Mesothelial cell of epicardium (in vitro differentiated cells): ENCODE data around the gene CTDP1. TPM values are rescaled to one million over a fixed set of nuclear protein-coding genes. Genes with fewer than 3 reads are reported as not detected.

Experiments
- DNase-seq, 2 experiments: peaks; one replicate each; pipeline ENCODE4 v3.0.0; 2021; ENCODE audit warnings: low spot score in 2 of 2; ENCODE audit not compliant: unreplicated experiment in 2 of 2
- H3K27ac Mint-ChIP-seq: 2 replicates; pipeline ENCODE4 v1.8.0; 2021; ENCODE audit warnings: mixed read lengths
- H3K27me3 Mint-ChIP-seq: 2 replicates; pipeline ENCODE4 v1.8.0; 2021; ENCODE audit warnings: low read depth, mixed read lengths
- H3K36me3 Mint-ChIP-seq: 2 replicates; pipeline ENCODE4 v1.8.0; 2021; ENCODE audit warnings: mixed read lengths
- H3K4me1 Mint-ChIP-seq: 2 replicates; pipeline ENCODE4 v1.8.0; 2021; ENCODE audit warnings: mixed read lengths
- H3K4me3 Mint-ChIP-seq: 2 replicates; pipeline ENCODE4 v1.8.0; 2021; ENCODE audit warnings: mild to moderate bottlenecking, moderate library complexity, mixed read lengths
- H3K9me3 Mint-ChIP-seq: 2 replicates; pipeline ENCODE4 v1.8.0; 2021; ENCODE audit warnings: mixed read lengths
- CTCF ChIP-seq: fragments of 200-600 bp; sonication (generic); IDR thresholded peaks from one replicate; pipeline ENCODE4 v1.5.0; 2021; ENCODE audit warnings: antibody characterized with exemption; ENCODE audit not compliant: unreplicated experiment
- total RNA-seq: library from RNA; stranded (reverse); gene quantifications from 3 replicates; pipeline ENCODE4 v1.2.1, GENCODE V29; 2021

Gene CTDP1
- total RNA-seq, 1 donor from 2014 or later = 24.1 TPM

GRCh38 chr18:79753391-79753851, 73.8 kb downstream of the CTDP1 start:
- Mint-ChIP-seq H3K27me3 (no peaks in the 10 kb centered on the region), H3K36me3 (peaks cover 30% of the 10 kb centered on the region), H3K4me3 (no peak overlapping the region), H3K4me1 (peaks cover 13% of the 10 kb centered on the region), H3K27ac (no peak overlapping the region), H3K9me3 (peaks cover 13% of the 10 kb centered on the region)
- no peak for DNase-seq
- no peak for TF ChIP-seq CTCF

DNA sequence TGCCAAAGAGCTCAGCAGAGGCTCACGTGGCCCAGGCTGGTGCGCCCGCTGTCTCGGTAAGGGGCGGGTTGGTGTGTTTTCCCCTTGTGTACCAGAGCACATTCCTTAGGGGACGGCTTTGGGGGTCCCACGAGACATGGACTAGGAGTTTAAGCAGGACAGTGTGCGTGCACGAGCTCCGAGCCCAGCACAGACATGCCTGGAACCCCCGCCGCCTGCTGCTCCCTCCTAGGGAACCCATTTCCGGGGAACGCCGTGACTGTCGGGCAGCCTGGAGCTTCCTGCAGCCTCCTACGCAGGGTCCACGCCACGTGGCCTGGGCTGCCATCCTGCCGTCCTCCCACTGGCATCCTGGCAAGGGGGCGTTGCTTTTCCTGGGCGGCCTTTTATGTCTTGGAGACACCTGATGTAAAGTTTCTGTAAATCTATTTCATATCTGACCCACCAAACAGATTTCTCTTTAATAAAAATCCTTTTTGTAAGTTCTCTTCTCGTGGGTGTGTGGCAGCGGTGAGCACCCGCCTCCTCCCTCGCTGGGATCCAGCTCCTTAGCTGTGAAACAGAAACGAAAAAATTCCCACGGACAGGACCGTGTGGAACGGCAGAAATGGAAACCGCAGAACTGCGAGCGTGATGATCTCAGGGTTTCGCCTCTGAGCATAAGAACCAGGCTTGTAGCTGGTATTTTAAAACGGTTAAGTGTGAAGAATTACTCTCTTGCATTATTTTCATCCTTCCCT, 74.6 kb downstream of the CTDP1 start:
- TF ChIP-seq CTCF = no peak
- H3K4me3 Mint-ChIP-seq = no peak overlapping the region
- peaks cover 10% of the 10 kb centered on the region for H3K4me1 Mint-ChIP-seq
- no peaks in the 10 kb centered on the region for H3K27me3 Mint-ChIP-seq
- DNase-seq = no peak
- H3K9me3 Mint-ChIP-seq = peaks cover 20% of the 10 kb centered on the region
- H3K27ac Mint-ChIP-seq = no peak overlapping the region
- peaks cover 35% of the 10 kb centered on the region for H3K36me3 Mint-ChIP-seq

GRCh38 chr18:79754831-79755351, 75.3 kb downstream of the CTDP1 start:
- no peak for DNase-seq
- Mint-ChIP-seq H3K9me3 (peaks cover 26% of the 10 kb centered on the region), H3K27me3 (no peaks in the 10 kb centered on the region), H3K36me3 (peaks cover 31% of the 10 kb centered on the region), H3K4me1 (peaks cover 4% of the 10 kb centered on the region), H3K27ac (no peak overlapping the region), H3K4me3 (no peak overlapping the region)
- TF ChIP-seq CTCF = no peak

- H3K9me3 Mint-ChIP-seq = peaks cover 32% of the 10 kb centered on the region
- H3K36me3 Mint-ChIP-seq = peaks cover 32% of the 10 kb centered on the region
- no peak overlapping the region for H3K4me3 Mint-ChIP-seq
- TF ChIP-seq CTCF = no peak
- H3K27me3 Mint-ChIP-seq = no peaks in the 10 kb centered on the region
- DNase-seq = no peak
- H3K27ac Mint-ChIP-seq = no peak overlapping the region
- peaks cover 8% of the 10 kb centered on the region for H3K4me1 Mint-ChIP-seq
These were observed 76.0 kb downstream of the CTDP1 start for GRCh38 chr18:79755496-79756142.

- Mint-ChIP-seq H3K4me1 (peaks cover 10% of the 10 kb centered on the region), H3K27ac (no peak overlapping the region), H3K36me3 (peaks cover 32% of the 10 kb centered on the region), H3K4me3 (no peak overlapping the region), H3K27me3 (no peaks in the 10 kb centered on the region), H3K9me3 (peaks cover 36% of the 10 kb centered on the region)
- DNase-seq = no peak
- no peak for TF ChIP-seq CTCF
These were observed 76.5 kb downstream of the CTDP1 start for GRCh38 chr18:79756143-79756500.
